Measurements from ENCODE around the gene OR4Q3. TPM values are rescaled to one million over a fixed set of nuclear protein-coding genes. Genes with fewer than 3 reads are reported as not detected.
"Not testable (repeated sequence)": the region's sequence is repeated elsewhere in the genome, so short reads cannot be mapped to it uniquely, and the experiment has no call there.

Gene OR4Q3
- polyA plus RNA-seq, 2 of the 4 experiments (the other 2 are of a cell fraction): not detected

GRCh38 chr14:19729763-19730162, 13.6 kb upstream of the OR4Q3 start:
- no peak for FAIRE-seq
- ChIA-PET CTCF (no interaction called here), POLR2A (no interaction called here)
- no peak for ATAC-seq
- WGBS (ENCODE audit: missing lambda C conversion rate): 20% methylated on average over 2 of the region's 2 CpGs
- TF ChIP-seq SMC3 (IDR thresholded peaks at IDR 0.05) (no peak), MAZ (IDR thresholded peaks at IDR 0.05; ENCODE audit: borderline replicate concordance, low read depth, low read length) (no peak), EHMT2 (IDR thresholded peaks at IDR 0.05; ENCODE audit: low read depth) (no peak), HOXB13 (CRISPR knock-in tag; IDR thresholded peaks at IDR 0.05; ENCODE audit: low read depth) (no peak), HMGXB4 (CRISPR knock-in tag; IDR thresholded peaks at IDR 0.05; ENCODE audit: borderline replicate concordance) (no peak), ELK1 (IDR thresholded peaks at IDR 0.05; ENCODE audit: low read depth, low read length) (no peak), CTCF (IDR thresholded peaks at IDR 0.05) (no peak), HOXA7 (CRISPR knock-in tag; IDR thresholded peaks at IDR 0.05) (no peak), EP300 (IDR thresholded peaks at IDR 0.05) (no peak), NFE2L2 (conservative IDR thresholded peaks at IDR 0.05; ENCODE audit: low read length) (no peak), PBX3 (IDR thresholded peaks at IDR 0.05) (no peak), GATA3 (IDR thresholded peaks at IDR 0.05; ENCODE audit: borderline replicate concordance) (no peak), MYC (IDR thresholded peaks at IDR 0.05; ENCODE audit: borderline replicate concordance, low read length) (no peak), BCL3 (IDR thresholded peaks at IDR 0.05) (no peak)
- H3K9me3 ChIP-seq: peaks cover 4% of the 10 kb centered on the region; the same call in 1 of the 3 replicates
- H3K27ac ChIP-seq: no peak overlapping the region
- no peak for DNase-seq (ENCODE audit: low read depth in 1 of 2, low spot score in 1 of 2)
- H3K4me2 ChIP-seq: no peak overlapping the region
- no peaks in the 10 kb centered on the region for H3K4me1 ChIP-seq
- H3K4me3 ChIP-seq: no peak overlapping the region

- WGBS (ENCODE audit: missing lambda C conversion rate): 1% methylated on average over 3 of the region's 3 CpGs
- peak in 1 of 2 experiments; percentile 30; a peak in 1 of 6 replicates for ATAC-seq
Observed at GRCh38 chr14:19733893-19734292, 9.5 kb upstream of the OR4Q3 start.

GRCh38 chr14:19752316-19752715, 8.9 kb downstream of the OR4Q3 start:
- DNase-seq (ENCODE audit: low read depth in 1 of 2, low spot score in 1 of 2); CTCF ChIA-PET; POLR2A ChIA-PET; H3K4me3 ChIP-seq; FAIRE-seq; ATAC-seq; H3K9me3 ChIP-seq; H3K4me2 ChIP-seq; H3K4me1 ChIP-seq; H3K27ac ChIP-seq: not testable (repeated sequence)

More at GRCh38 chr14:19733893-19734292, 9.5 kb upstream of the OR4Q3 start:
- DNase-seq (ENCODE audit: low read depth in 1 of 2, low spot score in 1 of 2); H3K4me3 ChIP-seq; POLR2A ChIA-PET; FAIRE-seq; H3K27ac ChIP-seq; H3K4me2 ChIP-seq; H3K4me1 ChIP-seq; H3K9me3 ChIP-seq: not testable (repeated sequence)
- CTCF ChIA-PET: interaction anchor here (0.6 kb wide), 1 partner anchor 244 kb away, joined by 4 read pairs; no protein-coding TSS in a partner anchor

Measured in A549 (cell line).